SU-DHL-6 (cell line): Measurements from ENCODE around the gene PDE4B.
"Not testable (repeated sequence)": the region's sequence is repeated elsewhere in the genome, so short reads cannot be mapped to it uniquely, and the experiment has no call there.

Experiments used
- H2AFZ ChIP-seq: fragments of 200-600 bp; sonication (generic); 2 replicates; pipeline ENCODE4 v1.6.1; 2014; ENCODE audit warnings: low read depth, mild to moderate bottlenecking, moderate library complexity, mixed read lengths, antibody characterized with exemption, low read length; ENCODE audit not compliant: severe bottlenecking
- H3F3A ChIP-seq: fragments of 200-600 bp; shearing (Covaris generic); 2 replicates; pipeline ENCODE4 v1.6.0; 2016; ENCODE audit warnings: antibody characterized with exemption, mild to moderate bottlenecking; ENCODE audit not compliant: insufficient read depth
- H3K27ac ChIP-seq: fragments of 200-600 bp; sonication (generic); 2 replicates; pipeline ENCODE4 v1.5.1; 2016; ENCODE audit warnings: low read depth, mild to moderate bottlenecking, low read length, moderate library complexity, mixed read lengths
- H3K27me3 ChIP-seq: fragments of 200-600 bp; sonication (generic), shearing (Covaris generic); 2 replicates; pipeline ENCODE4 v1.6.0; 2014; ENCODE audit warnings: mild to moderate bottlenecking, low read length
- H3K36me3 ChIP-seq: fragments of 200-600 bp; sonication (generic); 2 replicates; pipeline ENCODE4 v1.6.1; 2014; ENCODE audit warnings: mild to moderate bottlenecking, low read length, mixed read lengths
- H3K4me2 ChIP-seq: fragments of 300-600, 200-600 bp; shearing (Covaris generic), sonication (generic); 2 replicates; pipeline ENCODE4 v1.6.0; 2014; ENCODE audit warnings: low read length, low read depth, mild to moderate bottlenecking; ENCODE audit not compliant: poor library complexity, severe bottlenecking
- H3K4me3 ChIP-seq: fragments of 200-600 bp; sonication (generic); 2 replicates; pipeline ENCODE4 v1.5.1; 2014; ENCODE audit warnings: antibody characterized with exemption, low read length, mild to moderate bottlenecking, mixed read lengths; ENCODE audit not compliant: insufficient read depth, poor library complexity, severe bottlenecking
- H3K79me2 ChIP-seq: fragments of 200-600 bp; sonication (generic); 2 replicates; pipeline ENCODE4 v1.6.1; 2014; ENCODE audit warnings: mild to moderate bottlenecking, low read length, moderate library complexity; ENCODE audit not compliant: insufficient read depth
- H3K9ac ChIP-seq: fragments of 200-600 bp; sonication (generic); 2 replicates; pipeline ENCODE4 v1.7.0; 2014; ENCODE audit warnings: mild to moderate bottlenecking, low read length
- H3K9me2 ChIP-seq: fragments of 200-600 bp; sonication (generic); replicated peaks from 2 replicates; pipeline ENCODE4 v1.6.1; 2014; ENCODE audit warnings: low read length; ENCODE audit not compliant: insufficient read depth
- H3K9me3 ChIP-seq: fragments of 200-600 bp; sonication (generic); 2 replicates; pipeline ENCODE4 v1.6.1; 2014; ENCODE audit warnings: low read length, mixed read lengths; ENCODE audit not compliant: insufficient read depth
- H4K20me1 ChIP-seq: fragments of 200-600 bp; sonication (generic); 2 replicates; pipeline ENCODE4 v1.6.1; 2014; ENCODE audit warnings: low read depth, mild to moderate bottlenecking, antibody characterized with exemption, low read length, moderate library complexity, mixed read lengths
- EZH2phosphoT487 ChIP-seq: fragments of 200-600 bp; sonication (generic), shearing (Covaris generic); conservative IDR thresholded peaks from 2 replicates; pipeline ENCODE4 v1.6.1; 2018; ENCODE audit warnings: mild to moderate bottlenecking, antibody characterized with exemption, low read length, moderate library complexity, mixed read lengths
- TF ChIP-seq, protein P1 (sequence below): fragments of 200-600 bp; sonication (generic); IDR thresholded peaks from one replicate; pipeline ENCODE4 v1.5.1; 2017; ENCODE audit warnings: antibody characterized with exemption, mild to moderate bottlenecking, low read length, moderate library complexity; ENCODE audit not compliant: insufficient read depth, poor library complexity, severe bottlenecking

The PDE4B gene

GRCh38 chr1:66003690-66004089 lies 211.0 kb downstream of the PDE4B start:
- H3K36me3 ChIP-seq: no peaks in the 10 kb centered on the region
- no peak overlapping the region for H2AFZ ChIP-seq
- no peaks in the 10 kb centered on the region for H3F3A ChIP-seq
- no peaks in the 10 kb centered on the region for H4K20me1 ChIP-seq
- H3K27me3 ChIP-seq: no peaks in the 10 kb centered on the region; the same call in 1 of the 2 replicates
- no peaks in the 10 kb centered on the region for H3K79me2 ChIP-seq
- H3K9me2 ChIP-seq: no peaks in the 10 kb centered on the region
- no peak overlapping the region for H3K4me3 ChIP-seq
- H3K9ac ChIP-seq: no peak overlapping the region
- TF ChIP-seq, protein P1, sequence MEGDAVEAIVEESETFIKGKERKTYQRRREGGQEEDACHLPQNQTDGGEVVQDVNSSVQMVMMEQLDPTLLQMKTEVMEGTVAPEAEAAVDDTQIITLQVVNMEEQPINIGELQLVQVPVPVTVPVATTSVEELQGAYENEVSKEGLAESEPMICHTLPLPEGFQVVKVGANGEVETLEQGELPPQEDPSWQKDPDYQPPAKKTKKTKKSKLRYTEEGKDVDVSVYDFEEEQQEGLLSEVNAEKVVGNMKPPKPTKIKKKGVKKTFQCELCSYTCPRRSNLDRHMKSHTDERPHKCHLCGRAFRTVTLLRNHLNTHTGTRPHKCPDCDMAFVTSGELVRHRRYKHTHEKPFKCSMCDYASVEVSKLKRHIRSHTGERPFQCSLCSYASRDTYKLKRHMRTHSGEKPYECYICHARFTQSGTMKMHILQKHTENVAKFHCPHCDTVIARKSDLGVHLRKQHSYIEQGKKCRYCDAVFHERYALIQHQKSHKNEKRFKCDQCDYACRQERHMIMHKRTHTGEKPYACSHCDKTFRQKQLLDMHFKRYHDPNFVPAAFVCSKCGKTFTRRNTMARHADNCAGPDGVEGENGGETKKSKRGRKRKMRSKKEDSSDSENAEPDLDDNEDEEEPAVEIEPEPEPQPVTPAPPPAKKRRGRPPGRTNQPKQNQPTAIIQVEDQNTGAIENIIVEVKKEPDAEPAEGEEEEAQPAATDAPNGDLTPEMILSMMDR: no peak
- no peaks in the 10 kb centered on the region for H3K9me3 ChIP-seq
- H3K4me2 ChIP-seq: no peak overlapping the region
- no peak overlapping the region for H3K27ac ChIP-seq

DNA sequence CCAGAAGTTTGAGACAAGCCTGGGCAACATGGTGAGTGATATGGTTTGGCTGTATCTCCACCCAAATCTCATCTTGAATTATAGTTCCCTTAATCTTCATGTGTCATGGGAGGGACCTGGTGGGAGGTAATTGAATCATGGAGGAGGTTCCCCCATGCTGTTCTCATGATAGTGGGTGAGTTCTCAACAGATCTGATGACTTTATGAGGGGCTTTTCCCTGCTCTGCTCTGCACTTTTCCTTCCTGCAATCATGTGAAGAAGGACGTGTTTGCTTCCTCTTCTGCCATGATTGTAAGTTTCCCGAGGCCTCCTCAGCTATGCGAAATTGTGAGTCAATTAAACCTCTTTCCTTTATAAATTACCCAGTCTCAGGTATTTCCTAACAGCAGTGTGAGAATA lies 213.8 kb downstream of the PDE4B start:
- not testable (repeated sequence) for H3K27me3 ChIP-seq, H3K4me2 ChIP-seq, H4K20me1 ChIP-seq

GRCh38 chr1:66012106-66012784 lies 219.6 kb downstream of the PDE4B start:
- H3K9me3 ChIP-seq: no peaks in the 10 kb centered on the region
- no peak overlapping the region for H3K4me2 ChIP-seq
- no peak overlapping the region for H3K9ac ChIP-seq
- H2AFZ ChIP-seq: no peak overlapping the region
- H3K27me3 ChIP-seq: no peaks in the 10 kb centered on the region
- H3F3A ChIP-seq: no peaks in the 10 kb centered on the region
- H4K20me1 ChIP-seq: no peaks in the 10 kb centered on the region
- H3K27ac ChIP-seq: no peak overlapping the region
- H3K79me2 ChIP-seq: no peaks in the 10 kb centered on the region
- no peaks in the 10 kb centered on the region for H3K36me3 ChIP-seq
- TF ChIP-seq EZH2phosphoT487: no peak
- TF ChIP-seq, protein P1: no peak
- no peaks in the 10 kb centered on the region for H3K9me2 ChIP-seq
- H3K4me3 ChIP-seq: no peak overlapping the region

More for the DNA sequence above, 213.8 kb downstream of the PDE4B start:
- not testable (repeated sequence) for H3F3A ChIP-seq, H3K79me2 ChIP-seq, H3K4me3 ChIP-seq, H3K27ac ChIP-seq, H3K9ac ChIP-seq, H3K9me2 ChIP-seq, H3K9me3 ChIP-seq, H2AFZ ChIP-seq, H3K36me3 ChIP-seq

DNA sequence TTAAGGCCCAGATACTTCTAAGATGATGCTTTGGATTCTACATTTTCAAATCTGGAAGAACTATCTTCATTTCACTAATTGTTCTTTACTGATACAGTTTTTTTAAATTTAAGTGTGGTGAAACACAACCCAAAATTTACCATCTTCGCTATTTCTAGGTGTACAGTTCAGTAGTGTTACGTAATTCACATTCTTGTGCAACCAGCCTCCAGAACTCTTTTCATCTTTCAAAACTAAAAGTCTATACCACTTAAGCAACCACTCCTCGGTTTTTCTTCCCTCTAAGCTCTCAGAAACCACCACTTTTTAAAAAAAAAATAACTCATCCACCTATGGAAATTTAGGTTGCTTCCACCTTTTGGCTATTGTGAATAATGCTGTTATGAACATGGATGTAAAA lies 220.7 kb downstream of the PDE4B start:
- Histone ChIP-seq H3F3A (no peaks in the 10 kb centered on the region), H3K9me3 (no peaks in the 10 kb centered on the region), H3K79me2 (no peaks in the 10 kb centered on the region), H3K36me3 (no peaks in the 10 kb centered on the region), H3K27me3 (no peaks in the 10 kb centered on the region), H4K20me1 (no peaks in the 10 kb centered on the region), H3K9ac (no peak overlapping the region), H3K9me2 (no peaks in the 10 kb centered on the region), H3K4me2 (no peak overlapping the region), H2AFZ (no peak overlapping the region), H3K27ac (no peak overlapping the region), H3K4me3 (no peak overlapping the region)
- TF ChIP-seq EZH2phosphoT487: no peak
- TF ChIP-seq, protein P1: no peak
